ENCODE results near the gene AP4E1. TPM values are rescaled to one million over a fixed set of nuclear protein-coding genes. Genes with fewer than 3 reads are reported as not detected.
"Not testable (repeated sequence)": the region's sequence is repeated elsewhere in the genome, so short reads cannot be mapped to it uniquely, and the experiment has no call there.

The AP4E1 gene
- total RNA-seq, 4 donors from 2014 or later = 9.9 to 13.2 (median 10.6) TPM

DNA sequence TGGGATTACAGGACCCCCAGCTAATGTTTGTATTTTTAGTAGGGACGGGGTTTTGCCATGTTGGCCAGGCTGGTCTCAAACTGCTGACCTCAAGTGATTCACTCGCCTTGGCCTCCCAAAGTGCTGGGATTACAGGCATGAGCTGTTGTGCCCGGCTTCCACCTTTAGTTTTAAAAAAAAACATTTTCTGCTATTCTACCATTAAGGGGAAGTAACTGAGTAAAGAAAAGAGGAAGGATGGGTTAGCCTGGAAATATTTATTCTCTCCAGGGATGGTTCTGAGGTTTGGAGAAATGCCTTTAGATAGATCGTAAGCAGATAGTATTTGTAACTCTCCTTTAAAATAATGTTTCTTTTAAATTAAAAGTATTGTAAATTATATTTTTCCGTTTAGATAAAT lies 3.1 kb downstream of the AP4E1 start:
- Histone ChIP-seq H3K27me3 (no peaks in the 10 kb centered on the region), H3K27ac (replicated peaks in 1 of 4) (no peak overlapping the region), H3K9me3 (no peaks in the 10 kb centered on the region), H3K36me3 (peaks cover 11 to 47% (median 27%) of the 10 kb centered on the region in 4 donors), H3K4me3 (no peak overlapping the region), H3K4me1 (peaks cover 33 to 36% (median 33%) of the 10 kb centered on the region in 4 donors)
- WGBS = 78% methylated on average over 5 of the region's 5 CpGs
- no peak for DNase-seq (ENCODE audit: extremely low spot score)
- intact Hi-C loops (cut with DNase I) = no loop called here
- TF ChIP-seq, protein P1, sequence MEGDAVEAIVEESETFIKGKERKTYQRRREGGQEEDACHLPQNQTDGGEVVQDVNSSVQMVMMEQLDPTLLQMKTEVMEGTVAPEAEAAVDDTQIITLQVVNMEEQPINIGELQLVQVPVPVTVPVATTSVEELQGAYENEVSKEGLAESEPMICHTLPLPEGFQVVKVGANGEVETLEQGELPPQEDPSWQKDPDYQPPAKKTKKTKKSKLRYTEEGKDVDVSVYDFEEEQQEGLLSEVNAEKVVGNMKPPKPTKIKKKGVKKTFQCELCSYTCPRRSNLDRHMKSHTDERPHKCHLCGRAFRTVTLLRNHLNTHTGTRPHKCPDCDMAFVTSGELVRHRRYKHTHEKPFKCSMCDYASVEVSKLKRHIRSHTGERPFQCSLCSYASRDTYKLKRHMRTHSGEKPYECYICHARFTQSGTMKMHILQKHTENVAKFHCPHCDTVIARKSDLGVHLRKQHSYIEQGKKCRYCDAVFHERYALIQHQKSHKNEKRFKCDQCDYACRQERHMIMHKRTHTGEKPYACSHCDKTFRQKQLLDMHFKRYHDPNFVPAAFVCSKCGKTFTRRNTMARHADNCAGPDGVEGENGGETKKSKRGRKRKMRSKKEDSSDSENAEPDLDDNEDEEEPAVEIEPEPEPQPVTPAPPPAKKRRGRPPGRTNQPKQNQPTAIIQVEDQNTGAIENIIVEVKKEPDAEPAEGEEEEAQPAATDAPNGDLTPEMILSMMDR (IDR thresholded peaks at IDR 0.05) = no peak
- no peak for TF ChIP-seq EP300 (IDR thresholded peaks at IDR 0.05)
- TF ChIP-seq POLR2AphosphoS5 (IDR thresholded peaks at IDR 0.05) = no peak
- TF ChIP-seq POLR2A (IDR thresholded peaks at IDR 0.05; ENCODE audit: low read depth) = no peak

DNA sequence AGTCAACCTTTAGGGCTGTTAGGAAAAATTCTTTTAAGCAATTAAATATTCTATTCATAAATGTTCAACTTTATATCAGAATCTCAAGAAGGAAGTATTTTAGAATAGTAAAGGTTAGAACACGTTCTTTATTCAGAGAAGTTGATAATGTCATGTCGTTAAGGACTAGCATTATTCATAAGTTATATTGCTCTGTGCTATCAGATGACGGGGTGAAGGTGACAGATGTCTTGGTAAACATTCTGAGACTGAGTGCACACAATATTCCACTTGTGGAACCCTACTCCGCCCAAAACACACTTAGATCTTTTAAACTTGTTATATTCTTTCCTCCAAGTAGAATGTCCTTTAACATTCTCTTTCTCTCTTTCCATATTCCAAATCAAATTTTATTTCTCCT lies 7.9 kb downstream of the AP4E1 start:
- H3K9me3 ChIP-seq = no peaks in the 10 kb centered on the region
- 92% methylated on average over 4 of the region's 4 CpGs for WGBS
- peaks cover 19 to 89% (median 52%) of the 10 kb centered on the region in 4 donors for H3K36me3 ChIP-seq
- H3K4me3 ChIP-seq = no peak overlapping the region
- intact Hi-C loops (cut with DNase I) = no loop called here
- H3K4me1 ChIP-seq = peaks cover 0 to 8% (median 5%) of the 10 kb centered on the region in 4 donors
- no peak for DNase-seq (ENCODE audit: extremely low spot score)
- H3K27me3 ChIP-seq = no peaks in the 10 kb centered on the region
- H3K27ac ChIP-seq (replicated peaks in 1 of 4) = no peak overlapping the region
- TF ChIP-seq, protein P1 (IDR thresholded peaks at IDR 0.05) = no peak
- TF ChIP-seq POLR2A (IDR thresholded peaks at IDR 0.05; ENCODE audit: low read depth) = no peak
- TF ChIP-seq POLR2AphosphoS5 (IDR thresholded peaks at IDR 0.05) = no peak
- TF ChIP-seq EP300 (IDR thresholded peaks at IDR 0.05) = no peak

DNA sequence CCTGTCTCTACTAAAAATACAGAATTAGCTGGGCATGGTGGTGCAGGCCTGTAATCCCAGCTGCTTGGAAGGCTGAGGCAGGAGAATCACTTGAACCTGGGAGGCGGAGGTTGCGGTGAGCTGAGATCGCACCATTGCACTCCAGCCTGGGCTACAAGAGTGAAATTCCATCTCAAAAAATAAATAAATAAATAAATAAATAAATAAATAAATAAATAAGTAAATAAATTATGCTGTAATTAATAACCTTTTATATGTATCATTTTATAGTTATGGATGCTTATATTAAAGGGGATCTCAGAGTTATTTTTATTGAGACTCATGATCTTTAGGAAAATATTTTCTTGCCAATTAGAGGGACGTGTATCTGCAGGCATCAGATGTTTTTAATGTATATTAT lies 10.9 kb downstream of the AP4E1 start:
- H3K36me3 ChIP-seq = peaks cover 10 to 77% (median 41%) of the 10 kb centered on the region in 4 donors
- intact Hi-C loops (cut with DNase I); H3K27ac ChIP-seq (replicated peaks in 1 of 4): not testable (repeated sequence)

DNA sequence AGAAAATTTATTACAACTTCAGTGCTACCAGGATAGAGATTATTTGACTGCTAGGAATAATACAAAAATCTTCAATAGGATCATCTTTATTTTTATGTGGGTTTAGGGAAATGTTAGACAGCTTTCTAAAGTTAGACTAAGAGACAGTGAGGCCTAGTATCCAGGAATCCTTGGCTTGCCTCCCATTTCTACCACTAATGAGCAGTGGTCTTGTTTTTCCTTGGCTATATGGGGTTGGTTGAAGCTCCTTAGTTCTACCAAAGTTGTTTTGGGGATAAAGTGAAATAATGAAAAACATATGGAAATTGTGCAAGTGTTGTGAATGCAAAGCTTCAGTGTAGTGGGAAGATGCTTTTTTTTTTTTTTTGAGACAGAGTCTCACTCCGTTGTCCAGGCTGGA lies 16.8 kb downstream of the AP4E1 start:
- Histone ChIP-seq H3K4me1 (no peaks in the 10 kb centered on the region), H3K36me3 (peaks cover 28 to 83% (median 61%) of the 10 kb centered on the region in 4 donors), H3K9me3 (no peaks in the 10 kb centered on the region), H3K4me3 (no peak overlapping the region), H3K27me3 (no peaks in the 10 kb centered on the region), H3K27ac (replicated peaks in 1 of 4) (no peak overlapping the region)
- intact Hi-C loops (cut with DNase I) = no loop called here
- 92% methylated on average over 1 of the region's 1 CpG for WGBS
- no peak for DNase-seq (ENCODE audit: extremely low spot score)
- TF ChIP-seq POLR2AphosphoS5 (IDR thresholded peaks at IDR 0.05) (no peak), POLR2A (IDR thresholded peaks at IDR 0.05; ENCODE audit: low read depth) (no peak), EP300 (IDR thresholded peaks at IDR 0.05) (no peak)
- TF ChIP-seq, protein P1 (IDR thresholded peaks at IDR 0.05) = no peak

More for the DNA sequence above, 10.9 kb downstream of the AP4E1 start:
- H3K27me3 ChIP-seq; H3K9me3 ChIP-seq; H3K4me1 ChIP-seq; DNase-seq (ENCODE audit: extremely low spot score); H3K4me3 ChIP-seq: not testable (repeated sequence)
- WGBS = 100% methylated on average over 4 of the region's 4 CpGs

DNA sequence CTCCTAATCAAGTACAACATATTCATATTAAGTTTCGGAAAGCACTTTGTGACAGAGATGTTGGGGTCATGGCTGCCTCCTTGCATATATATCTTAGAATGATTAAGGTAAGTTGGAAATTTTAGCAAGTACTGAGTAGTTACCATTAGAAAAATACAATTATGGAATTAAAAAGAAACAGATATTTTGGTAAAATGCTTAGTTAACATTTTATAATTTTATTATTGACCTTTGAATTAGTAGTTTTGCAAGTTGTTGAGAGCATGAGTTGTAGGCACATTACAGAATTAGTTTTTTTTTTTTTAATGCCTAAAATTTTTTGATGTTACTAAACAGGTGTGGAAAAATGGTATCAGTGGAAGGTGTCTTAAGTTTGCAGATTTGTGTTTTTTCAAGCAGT lies 20.6 kb downstream of the AP4E1 start:
- WGBS = 94% methylated on average over 1 of the region's 1 CpG
- Histone ChIP-seq H3K36me3 (peaks cover 40 to 85% (median 65%) of the 10 kb centered on the region in 4 donors), H3K27ac (replicated peaks in 1 of 4) (no peak overlapping the region), H3K4me3 (no peak overlapping the region), H3K9me3 (no peaks in the 10 kb centered on the region), H3K4me1 (no peaks in the 10 kb centered on the region), H3K27me3 (no peaks in the 10 kb centered on the region)
- TF ChIP-seq EP300 (IDR thresholded peaks at IDR 0.05) (no peak), POLR2AphosphoS5 (IDR thresholded peaks at IDR 0.05) (no peak), POLR2A (IDR thresholded peaks at IDR 0.05; ENCODE audit: low read depth) (no peak)
- TF ChIP-seq, protein P1 (IDR thresholded peaks at IDR 0.05) = no peak
- intact Hi-C loops (cut with DNase I) = no loop called here
- no peak for DNase-seq (ENCODE audit: extremely low spot score)

Data from esophagus muscularis mucosa (tissue), 4 donors.